NCI-H2029 (cell line): ENCODE data around the gene IRAK1.

Experiments used
- DNase-seq: peaks from one replicate; lab custom pipeline; 2025; lab: John Stamatoyannopoulos, UW

IRAK1 gene

DNA sequence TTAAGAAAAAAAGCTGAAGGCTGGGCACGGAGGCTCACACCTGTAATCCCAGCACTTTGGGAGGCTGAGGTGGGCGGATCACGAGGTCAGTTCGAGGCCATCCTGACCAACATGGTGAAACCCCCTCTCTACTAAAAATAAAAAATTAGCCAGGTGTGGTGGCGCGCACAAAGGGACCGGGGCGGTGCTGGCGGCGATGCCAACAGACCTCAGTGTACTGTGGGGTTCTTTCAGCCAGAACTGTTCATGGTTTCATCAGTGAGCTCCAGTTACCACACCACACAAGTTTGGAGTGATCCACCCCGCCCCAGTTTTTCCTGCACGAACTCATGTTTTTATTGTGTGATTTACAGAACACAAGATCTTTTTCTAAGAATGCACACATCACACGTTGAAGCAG is 21.2 kb upstream of the IRAK1 start:
- no peak for DNase-seq

- DNase-seq, result no peak
These were observed 20.6 kb upstream of the IRAK1 start for GRCh38 chrX:154040307-154040756.

DNA sequence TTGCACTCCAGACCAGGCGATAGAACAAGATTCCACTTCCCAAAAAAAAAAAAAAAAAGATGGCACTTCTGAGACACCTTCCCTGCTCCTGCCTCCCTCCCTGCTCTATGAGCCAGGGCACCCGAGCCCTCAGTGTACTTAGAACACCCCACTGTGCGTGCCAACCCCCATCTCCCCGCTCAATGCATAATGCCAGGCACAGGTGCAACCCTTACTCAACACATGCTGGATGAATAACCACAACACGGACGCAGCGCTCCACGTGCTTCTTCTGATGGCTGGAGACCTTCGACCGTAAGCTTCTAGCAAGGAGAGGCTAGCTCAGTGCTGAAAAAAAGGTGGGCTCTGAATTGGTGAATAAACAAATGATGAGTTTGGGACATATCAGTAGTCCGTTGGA is 19.9 kb upstream of the IRAK1 start:
- DNase-seq, result no peak

DNA sequence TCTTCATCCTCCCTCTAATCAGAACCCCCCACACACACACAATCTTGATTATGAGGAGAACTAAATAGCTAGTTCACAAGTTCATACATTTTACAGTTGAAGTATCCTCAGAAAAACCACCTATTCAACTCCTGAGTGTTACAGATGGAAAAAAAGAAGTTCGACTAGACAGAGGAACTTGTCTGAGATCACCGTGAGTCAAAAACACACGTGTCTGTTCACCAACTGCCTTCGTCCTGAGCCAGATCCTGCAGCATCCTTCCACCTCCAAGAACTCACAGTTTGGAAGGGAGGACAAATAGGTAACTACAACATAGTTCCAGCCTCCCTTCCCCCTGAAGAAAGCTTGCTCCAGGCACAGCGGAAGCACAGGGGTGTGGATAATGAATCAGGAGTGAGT is 19.0 kb upstream of the IRAK1 start:
- DNase-seq, result no peak

- no peak for DNase-seq
These were observed 18.1 kb upstream of the IRAK1 start for GRCh38 chrX:154037754-154038153.

- DNase-seq, result no peak
These were observed 16.8 kb upstream of the IRAK1 start for GRCh38 chrX:154036513-154036912.

DNA sequence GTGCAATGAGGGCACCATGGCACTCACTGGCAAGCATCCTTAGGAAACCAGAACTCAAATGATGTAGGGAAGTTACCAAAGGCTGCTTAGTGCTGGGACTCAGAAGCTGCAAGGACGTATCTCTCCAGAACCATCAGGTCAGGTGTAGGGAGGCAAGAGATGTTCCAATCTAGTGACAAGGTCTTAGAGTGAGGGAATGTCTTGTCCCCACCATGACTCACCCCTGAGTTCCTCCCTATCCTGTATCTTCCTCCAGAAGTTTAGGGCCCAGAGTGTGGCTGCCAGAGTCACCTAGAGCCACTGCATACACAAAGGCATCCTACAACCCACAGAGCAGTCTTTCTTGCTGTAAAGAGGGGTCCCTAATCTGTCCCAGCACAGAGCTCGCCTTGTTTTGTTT is 14.1 kb upstream of the IRAK1 start:
- DNase-seq, result no peak

DNA sequence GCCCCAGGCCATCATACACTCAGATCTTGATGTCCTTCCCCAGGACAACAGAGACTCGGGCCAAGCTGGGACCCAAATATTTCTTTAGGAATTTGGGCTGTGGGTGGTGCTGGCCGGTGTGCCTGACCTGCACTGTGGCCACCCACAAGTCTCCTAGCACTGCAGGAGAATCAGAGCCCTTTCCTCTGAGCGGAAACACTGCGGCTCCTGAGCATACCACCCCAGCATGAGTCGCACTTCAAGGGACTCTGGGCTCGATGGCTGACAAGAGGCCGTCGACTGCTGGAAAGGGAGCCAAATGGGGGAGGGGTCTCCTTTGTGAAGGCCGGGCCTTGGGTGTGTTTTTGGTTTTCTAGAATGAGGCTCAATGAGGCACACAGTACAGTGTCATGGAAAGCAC is 13.0 kb upstream of the IRAK1 start:
- DNase-seq, result no peak

GRCh38 chrX:154032160-154032559 is 12.5 kb upstream of the IRAK1 start:
- DNase-seq, result no peak

- DNase-seq, result no peak
These were observed 11.1 kb upstream of the IRAK1 start for GRCh38 chrX:154030715-154031305.

GRCh38 chrX:154030266-154030665 is 10.6 kb upstream of the IRAK1 start:
- no peak for DNase-seq

GRCh38 chrX:154029439-154029838 is 9.7 kb upstream of the IRAK1 start:
- no peak for DNase-seq

- DNase-seq, result no peak
These were observed 8.9 kb upstream of the IRAK1 start for GRCh38 chrX:154028502-154029184.

GRCh38 chrX:154027986-154028385 is 8.3 kb upstream of the IRAK1 start:
- DNase-seq, result no peak

DNA sequence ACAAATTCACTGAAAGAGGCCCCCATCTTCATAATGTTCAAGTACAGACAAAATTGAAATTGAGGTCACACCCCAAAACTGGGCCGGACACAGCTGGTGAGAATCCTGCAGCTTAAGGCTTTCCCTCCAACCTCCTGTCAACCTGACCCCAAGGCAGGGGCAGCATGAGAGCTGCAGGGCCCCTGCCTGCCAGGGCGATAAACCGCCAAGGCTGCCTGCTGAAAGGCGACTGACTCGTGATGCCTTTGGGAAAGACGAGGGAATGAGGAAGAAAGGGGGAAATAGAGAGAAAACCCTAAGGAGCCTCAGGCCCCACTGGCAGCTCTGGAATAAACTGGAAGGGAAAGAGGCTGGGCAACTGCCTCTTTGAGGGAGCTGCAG is 7.3 kb upstream of the IRAK1 start:
- no peak for DNase-seq

GRCh38 chrX:154026136-154027021 is 6.7 kb upstream of the IRAK1 start:
- no peak for DNase-seq

- no peak for DNase-seq
These were observed 5.5 kb upstream of the IRAK1 start for GRCh38 chrX:154025230-154025629.

DNA sequence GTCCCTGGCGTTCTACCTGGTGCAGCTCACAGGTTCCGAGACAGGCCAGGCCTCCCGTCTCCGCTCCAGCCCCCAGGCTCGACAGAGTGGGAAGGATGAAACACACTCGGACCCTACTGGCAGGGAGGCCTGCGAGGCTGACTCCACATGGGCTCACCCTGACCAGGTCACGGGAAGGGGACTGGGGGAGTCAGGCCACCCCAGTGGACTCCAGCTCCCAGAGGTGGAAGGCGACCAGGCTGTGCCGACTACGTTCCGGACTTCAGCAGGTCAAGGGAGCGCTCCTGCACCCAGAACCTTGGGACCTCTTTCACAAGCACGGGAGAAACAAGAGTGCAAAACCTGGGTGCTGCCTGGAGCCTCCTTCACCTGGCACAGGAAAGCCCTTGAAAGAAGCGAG is 4.6 kb upstream of the IRAK1 start:
- no peak for DNase-seq

GRCh38 chrX:154023276-154024000 is 3.7 kb upstream of the IRAK1 start:
- no peak for DNase-seq

DNA sequence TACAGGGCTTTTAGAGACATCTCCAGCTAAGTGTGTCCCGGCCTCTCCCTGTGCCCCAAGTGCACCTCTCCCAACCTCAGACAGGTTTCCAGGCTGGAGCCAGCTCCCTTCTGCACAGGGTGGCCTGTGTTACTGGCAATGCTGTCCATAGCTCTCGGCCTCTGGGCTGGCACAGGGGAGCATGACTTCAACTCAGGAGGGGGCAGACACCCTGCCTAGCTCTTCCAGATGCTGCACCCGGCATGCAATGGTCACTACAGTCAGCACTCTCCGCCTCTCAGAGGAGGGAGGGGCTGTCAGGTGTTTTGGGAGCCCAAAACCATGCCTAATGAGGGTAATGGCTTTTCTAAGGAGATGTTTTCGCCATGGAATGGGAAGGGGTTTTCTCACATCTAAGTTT is 2.4 kb upstream of the IRAK1 start:
- DNase-seq, result no peak

DNA sequence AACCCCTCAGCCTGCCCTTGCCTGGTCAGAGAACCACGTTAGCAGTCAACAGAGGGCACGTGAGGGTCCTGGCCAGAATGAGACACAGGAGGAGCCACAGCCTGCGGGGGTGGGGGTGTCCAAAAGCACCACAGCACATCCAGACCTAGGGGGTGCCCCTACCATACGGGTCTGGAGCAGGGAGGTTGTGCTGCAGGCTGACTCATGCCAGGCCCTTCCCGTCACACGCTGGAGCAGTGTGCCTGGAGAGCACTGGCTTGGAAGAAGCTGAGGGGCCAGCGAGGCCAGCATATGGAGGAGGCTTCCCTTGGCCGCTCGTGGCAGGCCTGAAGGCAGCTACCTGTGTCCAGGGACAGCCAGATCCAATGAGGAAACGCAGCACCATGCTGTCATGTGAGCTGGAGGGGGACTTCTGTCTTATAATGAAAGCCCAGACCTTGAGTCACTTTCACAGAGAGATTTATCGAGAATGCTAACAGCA is 1.5 kb upstream of the IRAK1 start:
- no peak for DNase-seq

DNA sequence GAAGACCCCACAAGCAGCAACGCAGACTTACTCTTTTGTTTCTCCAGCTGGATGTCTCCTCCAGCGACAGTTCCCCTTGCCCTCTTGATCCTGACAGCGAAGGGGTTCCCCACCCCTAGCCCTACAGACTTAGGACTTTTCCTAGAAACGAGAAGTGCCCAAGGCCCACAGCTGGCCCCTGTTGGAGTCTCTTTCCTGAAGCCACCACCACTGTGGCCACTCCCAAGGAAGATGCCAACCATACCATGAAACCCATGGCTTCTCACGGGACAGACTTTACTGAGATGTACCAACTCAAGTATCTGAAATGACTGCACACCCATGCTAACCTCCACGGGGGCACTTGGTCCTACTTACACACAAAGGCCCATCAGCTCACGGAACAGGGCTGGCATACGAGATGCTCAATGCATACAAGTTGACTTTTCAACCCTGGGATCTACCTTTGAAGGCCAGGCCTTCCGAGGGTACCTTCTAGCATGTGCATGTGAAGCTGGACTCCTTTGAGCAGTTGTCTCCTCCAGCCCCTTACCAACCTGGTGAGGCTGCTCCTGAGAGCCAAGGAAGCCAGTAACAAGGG is 924 bp upstream of the IRAK1 start:
- DNase-seq, result no peak
